ENCODE measurements around the gene CYBA. TPM values are rescaled to one million over a fixed set of nuclear protein-coding genes. Genes with fewer than 3 reads are reported as not detected.

CYBA gene
- total RNA-seq, 4 donors from 2014 or later = 67.1 to 205 (median 98.7) TPM

- no peak for DNase-seq
- 69 to 81% methylated on average over 7 to 15 of the region's 20 CpGs for WGBS, 2 donors
- Histone ChIP-seq H3K4me1 (peaks cover 6 to 17% (median 7%) of the 10 kb centered on the region in 3 donors), H3K4me3 (no peak overlapping the region), H3K9me3 (no peaks in the 10 kb centered on the region), H3K36me3 (peaks cover 16 to 96% (median 28%) of the 10 kb centered on the region in 3 donors), H3K27ac (no peak overlapping the region), H3K27me3 (no peaks in the 10 kb centered on the region)
- TF ChIP-seq, protein P1, sequence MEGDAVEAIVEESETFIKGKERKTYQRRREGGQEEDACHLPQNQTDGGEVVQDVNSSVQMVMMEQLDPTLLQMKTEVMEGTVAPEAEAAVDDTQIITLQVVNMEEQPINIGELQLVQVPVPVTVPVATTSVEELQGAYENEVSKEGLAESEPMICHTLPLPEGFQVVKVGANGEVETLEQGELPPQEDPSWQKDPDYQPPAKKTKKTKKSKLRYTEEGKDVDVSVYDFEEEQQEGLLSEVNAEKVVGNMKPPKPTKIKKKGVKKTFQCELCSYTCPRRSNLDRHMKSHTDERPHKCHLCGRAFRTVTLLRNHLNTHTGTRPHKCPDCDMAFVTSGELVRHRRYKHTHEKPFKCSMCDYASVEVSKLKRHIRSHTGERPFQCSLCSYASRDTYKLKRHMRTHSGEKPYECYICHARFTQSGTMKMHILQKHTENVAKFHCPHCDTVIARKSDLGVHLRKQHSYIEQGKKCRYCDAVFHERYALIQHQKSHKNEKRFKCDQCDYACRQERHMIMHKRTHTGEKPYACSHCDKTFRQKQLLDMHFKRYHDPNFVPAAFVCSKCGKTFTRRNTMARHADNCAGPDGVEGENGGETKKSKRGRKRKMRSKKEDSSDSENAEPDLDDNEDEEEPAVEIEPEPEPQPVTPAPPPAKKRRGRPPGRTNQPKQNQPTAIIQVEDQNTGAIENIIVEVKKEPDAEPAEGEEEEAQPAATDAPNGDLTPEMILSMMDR (IDR thresholded peaks at IDR 0.05) = no peak
- no peak for TF ChIP-seq POLR2A (IDR thresholded peaks at IDR 0.05)
- intact Hi-C loops (cut with DNase I) = no loop called here
Observed at GRCh38 chr16:88618182-88618955, 32.5 kb downstream of the CYBA start.

GRCh38 chr16:88617268-88618031 lies 33.4 kb downstream of the CYBA start:
- peaks cover 6 to 17% (median 7%) of the 10 kb centered on the region in 3 donors for H3K4me1 ChIP-seq
- 94% methylated on average over 11 to 18 of the region's 20 CpGs for WGBS, 2 donors
- DNase-seq = no peak

GRCh38 chr16:88616736-88617135 lies 34.1 kb downstream of the CYBA start:
- TF ChIP-seq, protein P1 (IDR thresholded peaks at IDR 0.05) = no peak
- TF ChIP-seq POLR2A (IDR thresholded peaks at IDR 0.05) = no peak
- Histone ChIP-seq H3K9me3 (no peaks in the 10 kb centered on the region), H3K27ac (no peak overlapping the region), H3K27me3 (no peaks in the 10 kb centered on the region), H3K4me3 (no peak overlapping the region), H3K4me1 (peaks cover 6 to 17% (median 7%) of the 10 kb centered on the region in 3 donors), H3K36me3 (peaks cover 2 to 96% (median 12%) of the 10 kb centered on the region in 3 donors)
- intact Hi-C loops (cut with DNase I) = no loop called here
- WGBS, 2 donors = 81 to 85% methylated on average over 5 to 12 of the region's 12 CpGs
- DNase-seq = no peak

More at GRCh38 chr16:88617268-88618031, 33.4 kb downstream of the CYBA start:
- TF ChIP-seq POLR2A (IDR thresholded peaks at IDR 0.05) = no peak
- TF ChIP-seq, protein P1 (IDR thresholded peaks at IDR 0.05) = no peak
- no peaks in the 10 kb centered on the region for H3K27me3 ChIP-seq
- intact Hi-C loops (cut with DNase I) = no loop called here
- peaks cover 7 to 96% (median 19%) of the 10 kb centered on the region in 3 donors for H3K36me3 ChIP-seq
- no peaks in the 10 kb centered on the region for H3K9me3 ChIP-seq
- H3K4me3 ChIP-seq = no peak overlapping the region
- no peak overlapping the region for H3K27ac ChIP-seq

DNA sequence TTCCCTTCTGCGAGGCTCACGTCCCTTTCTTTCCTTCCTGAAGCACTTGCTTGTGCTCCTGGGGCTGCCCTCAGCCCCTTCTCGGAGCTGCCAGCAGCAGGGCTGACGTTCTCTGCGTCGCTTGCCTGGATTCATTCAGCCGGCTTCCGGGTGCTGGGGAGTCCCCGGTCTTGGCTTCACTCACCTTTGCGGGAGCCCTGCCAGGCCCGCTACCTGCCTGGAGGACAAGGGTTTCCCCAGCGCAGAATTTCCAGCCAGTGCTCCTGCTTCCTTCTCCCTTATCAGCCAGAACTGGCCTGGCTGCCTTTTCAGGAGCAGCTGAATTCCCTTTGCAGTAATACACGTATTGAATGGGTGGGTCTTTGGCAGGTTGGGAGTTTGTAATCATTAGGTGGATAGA lies 34.5 kb downstream of the CYBA start:
- no peak overlapping the region for H3K4me3 ChIP-seq
- H3K9me3 ChIP-seq = no peaks in the 10 kb centered on the region
- TF ChIP-seq, protein P1 (IDR thresholded peaks at IDR 0.05) = no peak
- TF ChIP-seq POLR2A (IDR thresholded peaks at IDR 0.05) = no peak
- H3K36me3 ChIP-seq = peaks cover 7 to 96% (median 11%) of the 10 kb centered on the region in 3 donors
- H3K27me3 ChIP-seq = no peaks in the 10 kb centered on the region
- no peak for DNase-seq
- H3K27ac ChIP-seq = no peak overlapping the region
- peaks cover 6 to 17% (median 7%) of the 10 kb centered on the region in 3 donors for H3K4me1 ChIP-seq
- intact Hi-C loops (cut with DNase I) = no loop called here
- WGBS, 2 donors = 53 to 56% methylated on average over 8 to 13 of the region's 13 CpGs
